Upper lobe of right lung (tissue), 1 donor: ENCODE measurements around the gene HHIPL1. TPM values are rescaled to one million over a fixed set of nuclear protein-coding genes. Genes with fewer than 3 reads are reported as not detected.

ENCODE experiments used
- ATAC-seq: fragments of 200-7000 bp; cut with Tn5 transposase; one replicate; pipeline ENCODE4 v1.9.1; 2020; ENCODE audit warnings: mild to moderate bottlenecking, moderate library complexity
- DNase-seq: peaks from one replicate; pipeline ENCODE4 v3.0.0-alpha.2; 2020
- H3K27ac ChIP-seq: fragments of 200-600 bp; one replicate; pipeline ENCODE4 v1.8.0; 2022
- H3K27me3 ChIP-seq: fragments of 200-600 bp; one replicate; pipeline ENCODE4 v1.8.0; 2022; ENCODE audit warnings: mild to moderate bottlenecking
- H3K36me3 ChIP-seq: fragments of 200-600 bp; one replicate; pipeline ENCODE4 v1.8.0; 2022
- H3K4me1 ChIP-seq: fragments of 200-600 bp; one replicate; pipeline ENCODE4 v1.8.0; 2022
- H3K4me3 ChIP-seq: fragments of 200-600 bp; one replicate; pipeline ENCODE4 v1.8.0; 2022; ENCODE audit warnings: mild to moderate bottlenecking
- H3K9me3 ChIP-seq: fragments of 200-600 bp; one replicate; pipeline ENCODE4 v1.8.0; 2022
- CTCF ChIP-seq: fragments of 200-600 bp; IDR thresholded peaks from one replicate; pipeline ENCODE4 v1.8.0; 2022; ENCODE audit warnings: antibody characterized with exemption
- intact Hi-C: fragments of 100-400 bp; cut with DNase I; formaldehyde crosslinking; loops from one replicate; pipeline ENCODE4 v1.11.0; 2022
- total RNA-seq: library from RNA; stranded (reverse); fragmentation: NEBNext Ultra II Directional; extraction: Animal tissue kit (Norgen Biotek cat#: 25700); gene quantifications from one replicate; pipeline ENCODE4 v1.2.1, GENCODE V29; 2021
- donor health status: DM: no; HTN: yes; CAD: no; lungs with severe emphysema.

Gene HHIPL1
- total RNA-seq, 1 donor from 2014 or later: 1.6 TPM

GRCh38 chr14:99643343-99643742 lies 1.6 kb upstream of the HHIPL1 start:
- peaks cover 10% of the 10 kb centered on the region for H3K27me3 ChIP-seq
- no peak for ATAC-seq
- H3K27ac ChIP-seq: no peak overlapping the region
- no peak for TF ChIP-seq CTCF
- peaks cover 4% of the 10 kb centered on the region for H3K4me1 ChIP-seq
- intact Hi-C loops: no loop called here
- H3K4me3 ChIP-seq: no peak overlapping the region
- H3K36me3 ChIP-seq: no peaks in the 10 kb centered on the region
- H3K9me3 ChIP-seq: no peaks in the 10 kb centered on the region
- DNase-seq: no peak

GRCh38 chr14:99644035-99644587 lies 818 bp upstream of the HHIPL1 start:
- H3K27ac ChIP-seq: no peak overlapping the region
- ATAC-seq: no peak
- intact Hi-C loops: no loop called here
- H3K27me3 ChIP-seq: peaks cover 10% of the 10 kb centered on the region
- DNase-seq: no peak
- H3K4me3 ChIP-seq: no peak overlapping the region
- H3K36me3 ChIP-seq: no peaks in the 10 kb centered on the region
- peaks cover 4% of the 10 kb centered on the region for H3K4me1 ChIP-seq
- H3K9me3 ChIP-seq: no peaks in the 10 kb centered on the region
- no peak for TF ChIP-seq CTCF

- no peak for DNase-seq
- peak; percentile 5 for ATAC-seq
- intact Hi-C loops: no loop called here
- H3K4me1 ChIP-seq: peaks cover 4% of the 10 kb centered on the region
- TF ChIP-seq CTCF: no peak
- no peak overlapping the region for H3K27ac ChIP-seq
- no peaks in the 10 kb centered on the region for H3K9me3 ChIP-seq
- peaks cover 10% of the 10 kb centered on the region for H3K27me3 ChIP-seq
- H3K4me3 ChIP-seq: peak overlapping the region; percentile 51
- H3K36me3 ChIP-seq: no peaks in the 10 kb centered on the region
These were observed 896 bp downstream of the HHIPL1 start for GRCh38 chr14:99645545-99646505.

GRCh38 chr14:99647411-99647810 lies 2.5 kb downstream of the HHIPL1 start:
- TF ChIP-seq CTCF: no peak
- DNase-seq (no peak), ATAC-seq (no peak)
- H3K4me3 ChIP-seq: no peak overlapping the region
- intact Hi-C loops: no loop called here
- no peaks in the 10 kb centered on the region for H3K9me3 ChIP-seq
- no peak overlapping the region for H3K27ac ChIP-seq
- H3K4me1 ChIP-seq: peaks cover 4% of the 10 kb centered on the region
- H3K27me3 ChIP-seq: peaks cover 10% of the 10 kb centered on the region
- H3K36me3 ChIP-seq: no peaks in the 10 kb centered on the region

- DNase-seq (no peak), ATAC-seq (no peak)
- intact Hi-C loops: no loop called here
- no peak overlapping the region for H3K27ac ChIP-seq
- peaks cover 4% of the 10 kb centered on the region for H3K4me1 ChIP-seq
- H3K4me3 ChIP-seq: no peak overlapping the region
- no peak for TF ChIP-seq CTCF
- peaks cover 10% of the 10 kb centered on the region for H3K27me3 ChIP-seq
- no peaks in the 10 kb centered on the region for H3K9me3 ChIP-seq
- no peaks in the 10 kb centered on the region for H3K36me3 ChIP-seq
These were observed 3.3 kb downstream of the HHIPL1 start for GRCh38 chr14:99648027-99648784.
